Esophagus muscularis mucosa (tissue), 4 donors: Measurements from ENCODE around the gene SIPA1L3. TPM values are rescaled to one million over a fixed set of nuclear protein-coding genes. Genes with fewer than 3 reads are reported as not detected.

Experiments
- DNase-seq: peaks from one replicate; pipeline ENCODE4 v3.0.0-alpha.2; 2017; ENCODE audit errors: extremely low spot score
- H3K27ac ChIP-seq, 4 donors: fragments of 200-600 bp; sonication (generic); replicated peaks in 1 of 4; 1 replicate in 3 of 4; 2 replicates in 1 of 4; pipeline ENCODE4 v1.5.1; 2016 to 2019; ENCODE audit warnings: mild to moderate bottlenecking in 1 of 4
- H3K27me3 ChIP-seq, 4 donors: fragments of 200-600 bp; sonication (generic); one replicate each; pipeline versions ENCODE4 v1.5.1 to v1.6.0; 2016 to 2019
- H3K36me3 ChIP-seq, 4 donors: fragments of 200-600 bp; sonication (generic); one replicate each; pipeline ENCODE4 v1.5.1; 2016 to 2019
- H3K4me1 ChIP-seq, 4 donors: fragments of 200-600 bp; sonication (generic); one replicate each; pipeline ENCODE4 v1.5.1; 2016 to 2019
- H3K4me3 ChIP-seq, 4 donors: fragments of 200-600 bp; sonication (generic); 1 replicate in 2 of 4; 2 replicates in 2 of 4; pipeline ENCODE4 v1.5.1; 2016 to 2019; ENCODE audit warnings: mild to moderate bottlenecking in 4 of 4, moderate library complexity in 1 of 4
- H3K9me3 ChIP-seq, 4 donors: fragments of 200-600 bp; sonication (generic); 1 replicate in 3 of 4; 2 replicates in 1 of 4; pipeline ENCODE4 v1.5.1; 2016 to 2019
- CTCF ChIP-seq, 3 experiments: fragments of 200-600 bp in 2 of 3; fragments of 450-650 bp in 1 of 3; sonication (generic) in 2 of 3; IDR thresholded peaks; one replicate each; pipeline ENCODE4 v1.5.1; 2017 to 2019; ENCODE audit warnings: antibody characterized with exemption in 3 of 3, mild to moderate bottlenecking in 2 of 3, moderate library complexity in 1 of 3
- EP300 ChIP-seq: sonication (generic); formaldehyde crosslinking; IDR thresholded peaks from one replicate; pipeline ENCODE4 v1.6.1; 2017; ENCODE audit warnings: antibody characterized with exemption
- POLR2A ChIP-seq: fragments of 450-650 bp; IDR thresholded peaks from one replicate; pipeline ENCODE4 v1.6.1; 2017; ENCODE audit warnings: antibody characterized with exemption, moderate library complexity, mild to moderate bottlenecking, low read depth
- POLR2AphosphoS5 ChIP-seq, 2 donors: sonication (generic); formaldehyde crosslinking; IDR thresholded peaks; one replicate each; pipeline ENCODE4 v1.6.1; 2017; ENCODE audit warnings: antibody characterized with exemption in 2 of 2
- WGBS: methylation state at CpG from one replicate; pipeline ENCODE4 v1.1.5; 2018; 5-methylcytosine and 5-hydroxymethylcytosine counted together
- intact Hi-C: fragments of 100-400 bp; cut with DNase I; formaldehyde crosslinking; loops from one replicate; pipeline ENCODE4 v1.15.1; 2023
- total RNA-seq, 4 donors: library from RNA; depleted of rRNA; stranded (reverse); fragments of >200 nt; gene quantifications; one replicate each; pipeline versions ENCODE4 v1.1.0 to v1.2.1, GENCODE V29; 2016

Gene SIPA1L3
- total RNA-seq, 4 donors from 2014 or later: 10.4 to 17.9 (median 13.2) TPM

GRCh38 chr19:38182536-38183210 is 275.7 kb downstream of the SIPA1L3 start:
- peak overlapping the region in 2 of 4 donors; percentile 24 to 72 for H3K27ac ChIP-seq
- H3K4me3 ChIP-seq: peak overlapping the region in 2 of 4 donors; percentile 40 to 52
- intact Hi-C loops: no loop called here
- TF ChIP-seq POLR2A: no peak
- no peak for TF ChIP-seq POLR2AphosphoS5 (IDR thresholded peaks at IDR 0.05)
- TF ChIP-seq CTCF (IDR thresholded peaks at IDR 0.05): no peak
- no peak for TF ChIP-seq EP300
- no peaks in the 10 kb centered on the region for H3K27me3 ChIP-seq
- peaks cover 0 to 25% (median 17%) of the 10 kb centered on the region in 4 donors for H3K9me3 ChIP-seq
- H3K4me1 ChIP-seq: peaks cover 0 to 18% (median 15%) of the 10 kb centered on the region in 4 donors
- H3K36me3 ChIP-seq: peaks cover 0 to 40% (median 4%) of the 10 kb centered on the region in 4 donors
- WGBS: 83% methylated on average over 19 of the region's 21 CpGs
- no peak for DNase-seq

GRCh38 chr19:38183251-38183897 is 276.4 kb downstream of the SIPA1L3 start:
- Histone ChIP-seq H3K4me1 (peaks cover 0 to 18% (median 15%) of the 10 kb centered on the region in 4 donors), H3K36me3 (peaks cover 0 to 40% (median 4%) of the 10 kb centered on the region in 4 donors), H3K27me3 (no peaks in the 10 kb centered on the region), H3K27ac (peak overlapping the region; percentile 24 to 72 (median 62)), H3K9me3 (peaks cover 0 to 25% (median 17%) of the 10 kb centered on the region in 4 donors), H3K4me3 (peak overlapping the region; percentile 40 to 52 (median 42))
- TF ChIP-seq EP300 (no peak), POLR2AphosphoS5 (IDR thresholded peaks at IDR 0.05) (no peak), CTCF (IDR thresholded peaks at IDR 0.05) (no peak), POLR2A (no peak)
- 38% methylated on average over 30 of the region's 30 CpGs for WGBS
- intact Hi-C loops: no loop called here
- no peak for DNase-seq

GRCh38 chr19:38184815-38185214 is 277.8 kb downstream of the SIPA1L3 start:
- 93% methylated on average over 9 of the region's 9 CpGs for WGBS
- Histone ChIP-seq H3K4me3 (no peak overlapping the region), H3K27me3 (no peaks in the 10 kb centered on the region), H3K27ac (peak overlapping the region in 3 of 4 donors; percentile 15 to 24 (median 23)), H3K4me1 (peaks cover 0 to 18% (median 15%) of the 10 kb centered on the region in 4 donors), H3K36me3 (peaks cover 0 to 37% (median 4%) of the 10 kb centered on the region in 4 donors), H3K9me3 (peaks cover 0 to 13% (median 7%) of the 10 kb centered on the region in 4 donors)
- TF ChIP-seq EP300 (no peak), POLR2AphosphoS5 (IDR thresholded peaks at IDR 0.05) (no peak), POLR2A (no peak), CTCF (IDR thresholded peaks at IDR 0.05) (no peak)
- intact Hi-C loops: no loop called here
- DNase-seq: no peak

GRCh38 chr19:38185562-38185961 is 278.6 kb downstream of the SIPA1L3 start:
- Histone ChIP-seq H3K4me3 (no peak overlapping the region), H3K9me3 (peaks cover 0 to 8% (median 3%) of the 10 kb centered on the region in 4 donors), H3K36me3 (peaks cover 0 to 29% (median 4%) of the 10 kb centered on the region in 4 donors), H3K27ac (no peak overlapping the region), H3K4me1 (peaks cover 0 to 18% (median 15%) of the 10 kb centered on the region in 4 donors), H3K27me3 (no peaks in the 10 kb centered on the region)
- intact Hi-C loops: no loop called here
- 94% methylated on average over 9 of the region's 10 CpGs for WGBS
- TF ChIP-seq POLR2AphosphoS5 (IDR thresholded peaks at IDR 0.05): no peak
- no peak for TF ChIP-seq POLR2A
- TF ChIP-seq EP300: no peak
- no peak for TF ChIP-seq CTCF (IDR thresholded peaks at IDR 0.05)
- no peak for DNase-seq
